SK-N-MC (cell line): ENCODE results near the gene FKRP.

Experiments used
- EZH2 ChIP-seq: fragments of 200-600 bp; sonication (generic); IDR thresholded peaks from one replicate; pipeline ENCODE4 v1.6.1; 2017; ENCODE audit warnings: antibody characterized with exemption
- FOXP2 ChIP-seq: optimal IDR thresholded peaks from 2 replicates; pipeline ENCODE3; 2011; ENCODE audit warnings: mild to moderate bottlenecking, moderate library complexity; ENCODE audit not compliant: insufficient read depth; ENCODE audit errors: extremely low read length, control extremely low read depth
- POLR2AphosphoS5 ChIP-seq: IDR thresholded peaks from 2 replicates; pipeline ENCODE4 v1.6.1; 2012; ENCODE audit warnings: mild to moderate bottlenecking, low read depth, low read length, borderline replicate concordance

DNA sequence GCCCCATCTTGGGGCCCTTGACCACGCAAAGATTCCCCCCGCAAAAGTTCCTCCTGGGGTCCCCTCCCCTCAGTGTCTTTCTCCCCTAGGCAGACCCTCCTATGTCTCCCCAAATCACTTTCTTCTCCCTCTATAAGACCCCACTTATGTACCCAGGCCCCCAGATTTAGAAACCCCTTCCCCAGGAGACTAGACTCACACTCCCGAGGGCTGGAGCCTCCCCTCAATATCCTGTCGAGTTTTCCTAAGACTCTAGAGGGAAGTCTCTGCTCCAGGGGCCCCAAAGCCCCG lies 41.1 kb downstream of the FKRP start:
- TF ChIP-seq EZH2 (no peak), FOXP2 (no peak), POLR2AphosphoS5 (no peak)
